ENCODE results near the gene KRTAP5-10. TPM values are rescaled to one million over a fixed set of nuclear protein-coding genes. Genes with fewer than 3 reads are reported as not detected.
"Not testable (repeated sequence)": the region's sequence is repeated elsewhere in the genome, so short reads cannot be mapped to it uniquely, and the experiment has no call there.

Gene KRTAP5-10
- total and polyA plus RNA-seq, 2 donors (not counting 3 experiments of a cell fraction or from before 2014, with no cell fraction given) = not detected

GRCh38 chr11:71571101-71571850 lies 5.9 kb downstream of the KRTAP5-10 start:
- dilution Hi-C loops (cut with MboI; ENCODE audit: extremely low pct_ligation_motif_present, low sequenced_read_pairs); DNase-seq (ENCODE audit: low read depth, low spot score): not testable (repeated sequence)

GRCh38 chr11:71572811-71573210 lies 7.4 kb downstream of the KRTAP5-10 start:
- Histone ChIP-seq H3K9me1 (replicated peaks; ENCODE audit: control insufficient read depth, extremely low read depth, insufficient read depth, low read length) (no peaks in the 10 kb centered on the region), H3K36me3 (ENCODE audit: control insufficient read depth in 2 of 2, extremely low read depth in 1 of 2, insufficient read depth in 2 of 2, low read length in 2 of 2) (no peaks in the 10 kb centered on the region), H3K27ac (ENCODE audit: insufficient read depth, low read depth, low read length) (no peak overlapping the region), H3K9me3 (replicated peaks; ENCODE audit: control insufficient read depth, insufficient read depth, low read length) (no peaks in the 10 kb centered on the region), H4K20me1 (replicated peaks; ENCODE audit: control insufficient read depth, extremely low read depth, insufficient read depth, low read length) (no peaks in the 10 kb centered on the region), H3K4me1 (ENCODE audit: control insufficient read depth, extremely low read depth, insufficient read depth, low read length) (no peaks in the 10 kb centered on the region), H2AFZ (ENCODE audit: low read depth, low read length) (no peak overlapping the region), H3K4me2 (ENCODE audit: insufficient read depth, low read length) (no peak overlapping the region), H3K4me3 (replicated peaks in 1 of 3; ENCODE audit: insufficient read depth in 1 of 3, low read depth in 1 of 3, low read length in 3 of 3) (no peak overlapping the region), H3K9ac (replicated peaks; ENCODE audit: extremely low read depth, insufficient read depth, low read length) (no peak overlapping the region), H3K27me3 (ENCODE audit: control insufficient read depth in 2 of 2, insufficient read depth in 2 of 2, low read length in 2 of 2) (peaks cover 0 to 2% of the 10 kb centered on the region in 2 experiments), H3K79me2 (ENCODE audit: control insufficient read depth, insufficient read depth, low read length) (no peaks in the 10 kb centered on the region)
- intact Hi-C loops (cut with micrococcal nuclease) = no loop called here
- CTCF ChIA-PET = interaction anchor here (3.5 kb wide), 1 partner anchor 9 kb away, joined by 15 read pairs; no protein-coding TSS in a partner anchor
- POLR2A ChIA-PET = no interaction called here
- no peak for FAIRE-seq
- BruUV-seq (replicated peaks) = no TSS peak
- no peak for DNase-seq (ENCODE audit: low read depth, low spot score)
- TF ChIP-seq POLR2A (IDR thresholded peaks at IDR 0.05; ENCODE audit: low read depth, low read length) (no peak), JUN (IDR thresholded peaks at IDR 0.05; ENCODE audit: borderline replicate concordance, insufficient read depth, insufficient read length, low read depth) (no peak), MAX (IDR thresholded peaks at IDR 0.05; ENCODE audit: insufficient read depth, insufficient read length) (no peak), MYC (IDR thresholded peaks at IDR 0.05; ENCODE audit: low read depth, low read length) (no peak), GATA2 (IDR thresholded peaks at IDR 0.05; ENCODE audit: insufficient read depth, insufficient read length, low read depth, low read length) (no peak), POLR2AphosphoS5 (IDR thresholded peaks at IDR 0.05; ENCODE audit: insufficient read depth, low read depth, low read length) (no peak), EZH2 (IDR thresholded peaks at IDR 0.05; ENCODE audit: borderline replicate concordance, low read depth, low read length, severe bottlenecking) (no peak), FOS (IDR thresholded peaks at IDR 0.05; ENCODE audit: borderline replicate concordance, insufficient read depth, low read length) (no peak), CTCF (IDR thresholded peaks at IDR 0.05; ENCODE audit: extremely low read depth in 1 of 2, insufficient read depth in 1 of 2, low read depth in 1 of 2, low read length in 2 of 2) (no peak)
- dilution Hi-C loops (cut with MboI; ENCODE audit: extremely low pct_ligation_motif_present, low sequenced_read_pairs) = no loop called here

More at GRCh38 chr11:71571101-71571850, 5.9 kb downstream of the KRTAP5-10 start:
- H3K9me1 ChIP-seq (replicated peaks; ENCODE audit: control insufficient read depth, extremely low read depth, insufficient read depth, low read length); H3K27ac ChIP-seq (ENCODE audit: insufficient read depth, low read depth, low read length); BruUV-seq (replicated peaks); H2AFZ ChIP-seq (ENCODE audit: low read depth, low read length); H3K9me3 ChIP-seq (replicated peaks; ENCODE audit: control insufficient read depth, insufficient read depth, low read length); H3K79me2 ChIP-seq (ENCODE audit: control insufficient read depth, insufficient read depth, low read length); FAIRE-seq; H3K36me3 ChIP-seq (ENCODE audit: control insufficient read depth in 2 of 2, extremely low read depth in 1 of 2, insufficient read depth in 2 of 2, low read length in 2 of 2); H3K4me2 ChIP-seq (ENCODE audit: insufficient read depth, low read length); H4K20me1 ChIP-seq (replicated peaks; ENCODE audit: control insufficient read depth, extremely low read depth, insufficient read depth, low read length); POLR2A ChIA-PET; H3K27me3 ChIP-seq (ENCODE audit: control insufficient read depth in 2 of 2, insufficient read depth in 2 of 2, low read length in 2 of 2); H3K4me1 ChIP-seq (ENCODE audit: control insufficient read depth, extremely low read depth, insufficient read depth, low read length); intact Hi-C loops (cut with micrococcal nuclease); H3K4me3 ChIP-seq (replicated peaks in 1 of 3; ENCODE audit: insufficient read depth in 1 of 3, low read depth in 1 of 3, low read length in 3 of 3); H3K9ac ChIP-seq (replicated peaks; ENCODE audit: extremely low read depth, insufficient read depth, low read length): not testable (repeated sequence)
- CTCF ChIA-PET = interaction anchor here (2.5 kb wide), 1 partner anchor 9 kb away, joined by 7 read pairs; no protein-coding TSS in a partner anchor
